ENCODE data around the gene LUM. TPM values are rescaled to one million over a fixed set of nuclear protein-coding genes. Genes with fewer than 3 reads are reported as not detected.

Gene LUM
- total and polyA plus RNA-seq, 2 donors (not counting 3 experiments of a cell fraction or from before 2014, with no cell fraction given): 0.29 to 1.9 TPM

GRCh38 chr12:91106283-91106682, 5.0 kb downstream of the LUM start:
- dilution Hi-C loops (cut with MboI; ENCODE audit: extremely low pct_ligation_motif_present, low sequenced_read_pairs): no loop called here
- H3K79me2 ChIP-seq (ENCODE audit: control insufficient read depth, insufficient read depth, low read length): no peaks in the 10 kb centered on the region
- no peaks in the 10 kb centered on the region for H3K4me1 ChIP-seq (ENCODE audit: control insufficient read depth, extremely low read depth, insufficient read depth, low read length)
- H3K27me3 ChIP-seq (ENCODE audit: control insufficient read depth in 2 of 2, insufficient read depth in 2 of 2, low read length in 2 of 2): no peaks in the 10 kb centered on the region
- DNase-seq (ENCODE audit: low read depth, low spot score) (no peak), FAIRE-seq (no peak)
- H3K4me2 ChIP-seq (ENCODE audit: insufficient read depth, low read length): no peak overlapping the region
- H3K36me3 ChIP-seq (ENCODE audit: control insufficient read depth in 2 of 2, extremely low read depth in 1 of 2, insufficient read depth in 2 of 2, low read length in 2 of 2): no peaks in the 10 kb centered on the region
- no peaks in the 10 kb centered on the region for H3K9me3 ChIP-seq (replicated peaks; ENCODE audit: control insufficient read depth, insufficient read depth, low read length)
- H4K20me1 ChIP-seq (replicated peaks; ENCODE audit: control insufficient read depth, extremely low read depth, insufficient read depth, low read length): no peaks in the 10 kb centered on the region
- ChIA-PET POLR2A (no interaction called here), CTCF (interaction anchor here (0.6 to 1.6 kb wide), 5 partner anchors 10 to 220 kb away, joined by 3 to 6 read pairs (median 3); no protein-coding TSS in a partner anchor)
- H3K9ac ChIP-seq (replicated peaks; ENCODE audit: extremely low read depth, insufficient read depth, low read length): no peak overlapping the region
- no TSS peak for BruUV-seq (replicated peaks)
- no peaks in the 10 kb centered on the region for H3K9me1 ChIP-seq (replicated peaks; ENCODE audit: control insufficient read depth, extremely low read depth, insufficient read depth, low read length)
- no peak overlapping the region for H3K4me3 ChIP-seq (replicated peaks in 1 of 3; ENCODE audit: insufficient read depth in 1 of 3, low read depth in 1 of 3, low read length in 3 of 3)
- no peak overlapping the region for H2AFZ ChIP-seq (ENCODE audit: low read depth, low read length)
- no peak overlapping the region for H3K27ac ChIP-seq (ENCODE audit: insufficient read depth, low read depth, low read length)
- intact Hi-C loops (cut with micrococcal nuclease): no loop called here
- TF ChIP-seq CTCF (IDR thresholded peaks at IDR 0.05; ENCODE audit: extremely low read depth in 1 of 2, insufficient read depth in 1 of 2, low read depth in 1 of 2, low read length in 2 of 2) (no peak), JUN (IDR thresholded peaks at IDR 0.05; ENCODE audit: borderline replicate concordance, insufficient read depth, insufficient read length, low read depth) (no peak)

GRCh38 chr12:91105807-91106206, 5.5 kb downstream of the LUM start:
- ChIA-PET POLR2A (no interaction called here), CTCF (interaction anchor here (0.6 to 1.6 kb wide), 5 partner anchors 10 to 220 kb away, joined by 3 to 6 read pairs (median 3); no protein-coding TSS in a partner anchor)
- no peaks in the 10 kb centered on the region for H3K27me3 ChIP-seq (ENCODE audit: control insufficient read depth in 2 of 2, insufficient read depth in 2 of 2, low read length in 2 of 2)
- intact Hi-C loops (cut with micrococcal nuclease) (no loop called here), dilution Hi-C loops (cut with MboI; ENCODE audit: extremely low pct_ligation_motif_present, low sequenced_read_pairs) (no loop called here)
- H3K27ac ChIP-seq (ENCODE audit: insufficient read depth, low read depth, low read length): no peak overlapping the region
- H3K9ac ChIP-seq (replicated peaks; ENCODE audit: extremely low read depth, insufficient read depth, low read length): no peak overlapping the region
- no TSS peak for BruUV-seq (replicated peaks)
- no peaks in the 10 kb centered on the region for H3K36me3 ChIP-seq (ENCODE audit: control insufficient read depth in 2 of 2, extremely low read depth in 1 of 2, insufficient read depth in 2 of 2, low read length in 2 of 2)
- no peaks in the 10 kb centered on the region for H4K20me1 ChIP-seq (replicated peaks; ENCODE audit: control insufficient read depth, extremely low read depth, insufficient read depth, low read length)
- TF ChIP-seq EZH2 (IDR thresholded peaks at IDR 0.05; ENCODE audit: borderline replicate concordance, low read depth, low read length, severe bottlenecking) (no peak), MAX (IDR thresholded peaks at IDR 0.05; ENCODE audit: insufficient read depth, insufficient read length) (no peak), JUN (IDR thresholded peaks at IDR 0.05; ENCODE audit: borderline replicate concordance, insufficient read depth, insufficient read length, low read depth) (no peak), GATA2 (IDR thresholded peaks at IDR 0.05; ENCODE audit: insufficient read depth, insufficient read length, low read depth, low read length) (no peak), FOS (IDR thresholded peaks at IDR 0.05; ENCODE audit: borderline replicate concordance, insufficient read depth, low read length) (no peak), POLR2AphosphoS5 (IDR thresholded peaks at IDR 0.05; ENCODE audit: insufficient read depth, low read depth, low read length) (no peak), POLR2A (IDR thresholded peaks at IDR 0.05; ENCODE audit: low read depth, low read length) (no peak), CTCF (IDR thresholded peaks at IDR 0.05; ENCODE audit: extremely low read depth in 1 of 2, insufficient read depth in 1 of 2, low read depth in 1 of 2, low read length in 2 of 2) (no peak), MYC (IDR thresholded peaks at IDR 0.05; ENCODE audit: low read depth, low read length) (no peak)
- no peak overlapping the region for H3K4me2 ChIP-seq (ENCODE audit: insufficient read depth, low read length)
- H3K9me1 ChIP-seq (replicated peaks; ENCODE audit: control insufficient read depth, extremely low read depth, insufficient read depth, low read length): no peaks in the 10 kb centered on the region
- no peak for FAIRE-seq
- no peaks in the 10 kb centered on the region for H3K4me1 ChIP-seq (ENCODE audit: control insufficient read depth, extremely low read depth, insufficient read depth, low read length)
- H3K79me2 ChIP-seq (ENCODE audit: control insufficient read depth, insufficient read depth, low read length): no peaks in the 10 kb centered on the region
- no peak for DNase-seq (ENCODE audit: low read depth, low spot score)
- H3K9me3 ChIP-seq (replicated peaks; ENCODE audit: control insufficient read depth, insufficient read depth, low read length): no peaks in the 10 kb centered on the region
- H2AFZ ChIP-seq (ENCODE audit: low read depth, low read length): no peak overlapping the region
- no peak overlapping the region for H3K4me3 ChIP-seq (replicated peaks in 1 of 3; ENCODE audit: insufficient read depth in 1 of 3, low read depth in 1 of 3, low read length in 3 of 3)

Data from endothelial cell of umbilical vein (primary cell).